Raji (cell line): ENCODE results near the gene DLK1.

Experiments used
- POLR2A ChIP-seq: IDR thresholded peaks from 2 replicates; pipeline ENCODE4 v1.6.1; 2011; ENCODE audit warnings: low read depth, low read length, control low read depth; ENCODE audit not compliant: insufficient read depth

Gene DLK1

DNA sequence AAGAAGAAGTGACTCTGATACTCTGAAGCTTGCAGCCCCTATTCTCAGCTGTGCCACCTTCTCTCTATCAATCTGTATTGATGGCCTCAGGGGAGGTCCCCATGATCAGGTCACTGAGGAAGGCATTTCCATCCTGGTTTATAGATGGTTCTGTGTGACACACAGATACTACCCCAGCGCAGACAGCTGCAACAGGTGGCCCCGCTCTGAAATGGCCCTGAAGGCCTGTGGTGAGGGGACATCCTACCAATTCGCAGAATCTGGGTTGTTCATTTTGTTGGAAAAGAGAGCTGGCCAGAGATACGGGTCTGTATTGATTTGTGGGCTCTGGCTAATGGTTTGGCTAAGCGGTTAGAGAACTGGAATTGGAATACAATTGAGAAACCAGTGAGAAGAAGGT is 21.7 kb downstream of the DLK1 start:
- TF ChIP-seq POLR2A, result no peak

DNA sequence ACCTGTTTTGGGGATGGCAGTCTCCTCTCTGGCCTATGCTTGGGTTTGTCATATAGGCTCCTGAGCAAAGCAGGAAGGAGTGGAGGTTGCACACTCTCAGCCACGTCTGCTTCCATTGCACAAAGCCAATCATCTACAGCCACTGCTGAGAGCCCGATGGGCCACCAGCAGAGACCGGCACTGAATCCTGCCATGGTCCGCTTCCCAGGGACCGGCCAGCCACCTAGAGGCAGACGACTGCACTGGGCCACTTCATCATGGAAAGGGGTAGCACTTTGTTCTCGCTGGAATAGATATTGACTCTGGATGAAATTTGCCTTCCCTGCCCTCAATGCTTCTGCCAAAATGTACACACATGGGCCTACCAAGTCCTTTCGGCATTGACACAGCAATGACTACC is 22.3 kb downstream of the DLK1 start:
- no peak for TF ChIP-seq POLR2A

DNA sequence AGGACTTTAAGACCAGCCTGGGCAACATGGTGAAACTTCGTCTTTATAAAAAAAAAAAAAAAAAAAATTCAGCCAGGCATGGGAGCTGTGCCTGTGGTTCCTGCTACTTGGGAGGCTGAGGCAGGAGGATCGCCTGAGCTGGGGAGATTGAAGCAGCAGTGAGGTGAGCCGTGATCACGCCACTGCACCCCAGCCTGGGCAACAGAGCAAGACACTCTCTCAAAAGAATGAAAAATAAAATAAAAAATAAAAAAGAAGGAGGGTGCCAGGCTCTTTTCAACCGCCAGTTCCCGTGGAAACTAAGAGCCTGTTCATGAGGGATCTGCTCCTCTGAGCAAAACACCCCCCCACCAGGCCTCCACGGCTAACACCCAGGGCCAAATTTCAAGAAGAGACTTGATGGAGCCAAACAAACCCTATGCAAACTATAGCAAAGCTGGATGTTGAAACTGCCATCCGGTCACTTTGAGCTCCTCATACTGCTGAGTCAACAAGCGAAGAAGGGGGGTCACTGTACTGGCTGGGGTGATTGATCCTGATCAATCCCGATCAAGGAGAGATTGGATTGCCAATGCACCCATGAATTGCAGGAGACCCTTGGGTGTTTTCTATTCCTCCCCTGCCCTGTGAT is 23.4 kb downstream of the DLK1 start:
- no peak for TF ChIP-seq POLR2A

DNA sequence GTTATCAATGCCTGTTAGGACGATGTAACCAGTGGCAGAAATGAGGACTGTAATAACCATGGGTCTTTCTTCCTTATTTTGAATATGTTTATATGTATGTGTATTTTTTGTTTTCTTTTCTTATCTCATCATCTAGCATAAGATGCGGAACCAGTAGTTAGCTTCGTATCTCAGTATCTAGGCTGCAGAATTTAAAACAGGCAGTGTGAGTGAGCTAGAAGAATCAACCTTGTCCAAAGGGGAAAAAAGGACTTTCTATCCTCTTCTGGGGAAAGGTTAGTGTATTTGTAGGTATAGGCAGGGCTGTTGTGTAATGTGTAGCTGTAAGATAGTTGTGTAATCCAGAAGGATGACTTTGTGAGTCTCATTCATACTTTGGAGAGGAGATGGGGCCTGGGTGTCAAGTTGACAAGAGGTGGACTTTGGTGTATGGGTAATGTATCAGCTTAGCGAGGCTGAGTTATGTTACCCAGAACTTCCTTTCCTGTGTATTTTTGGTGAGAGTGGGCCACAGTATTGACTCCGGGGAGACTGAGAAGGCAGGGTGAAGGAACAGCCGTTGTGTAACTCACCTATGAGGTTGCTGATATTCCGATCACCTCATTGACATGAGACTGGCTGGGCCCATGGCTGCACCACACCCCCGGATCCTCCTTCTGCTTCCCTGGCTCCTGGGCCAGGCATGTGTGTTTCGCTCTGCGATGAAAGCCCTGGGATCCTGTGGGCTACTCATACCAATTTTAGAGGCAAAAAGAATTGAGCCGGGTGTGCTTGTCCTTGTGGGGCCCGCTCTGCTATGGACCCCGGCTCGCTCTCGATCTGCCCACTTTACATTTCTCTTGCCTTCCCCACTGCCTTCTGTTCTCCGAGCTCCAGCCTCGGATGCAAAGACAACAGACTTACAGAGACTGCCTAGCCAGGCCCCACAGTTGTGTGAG is 24.3 kb downstream of the DLK1 start:
- no peak for TF ChIP-seq POLR2A

DNA sequence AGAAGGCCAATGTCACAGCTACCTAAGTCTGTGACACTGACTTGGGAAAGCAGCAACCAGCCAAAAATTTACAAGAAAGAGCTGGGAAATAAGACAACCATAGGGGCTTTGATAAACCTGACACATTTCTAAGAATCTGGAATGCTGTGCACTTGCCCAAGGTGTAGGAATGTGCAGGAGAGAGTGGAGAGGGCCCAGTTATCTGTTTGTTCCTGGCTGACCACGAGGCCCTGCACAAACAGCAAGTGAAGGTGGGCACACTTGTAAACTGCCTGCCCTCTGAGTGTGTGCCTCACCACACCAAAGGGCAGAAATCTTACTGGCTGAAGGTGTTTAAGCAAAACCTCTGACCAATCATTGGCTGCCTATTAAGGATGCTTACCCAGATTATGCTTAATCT is 27.3 kb downstream of the DLK1 start:
- TF ChIP-seq POLR2A, result no peak

DNA sequence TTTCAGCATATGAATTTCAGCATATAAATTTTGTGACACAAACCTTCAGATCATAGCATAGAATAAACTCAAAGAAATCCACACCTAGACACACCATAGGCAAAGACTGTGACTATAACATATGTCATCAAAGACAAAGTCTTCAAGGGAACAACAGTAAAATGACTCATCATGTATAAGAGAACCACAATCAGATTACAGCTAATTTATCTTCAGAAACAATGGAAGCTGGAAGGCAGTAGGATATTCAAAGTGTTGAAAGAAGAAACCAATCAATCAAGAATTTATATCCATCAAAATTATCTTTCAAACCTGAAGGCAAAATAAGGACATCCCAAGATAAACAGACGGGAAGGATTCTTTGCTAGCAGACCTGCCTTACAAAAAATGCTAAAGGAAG is 29.0 kb downstream of the DLK1 start:
- TF ChIP-seq POLR2A, result no peak

DNA sequence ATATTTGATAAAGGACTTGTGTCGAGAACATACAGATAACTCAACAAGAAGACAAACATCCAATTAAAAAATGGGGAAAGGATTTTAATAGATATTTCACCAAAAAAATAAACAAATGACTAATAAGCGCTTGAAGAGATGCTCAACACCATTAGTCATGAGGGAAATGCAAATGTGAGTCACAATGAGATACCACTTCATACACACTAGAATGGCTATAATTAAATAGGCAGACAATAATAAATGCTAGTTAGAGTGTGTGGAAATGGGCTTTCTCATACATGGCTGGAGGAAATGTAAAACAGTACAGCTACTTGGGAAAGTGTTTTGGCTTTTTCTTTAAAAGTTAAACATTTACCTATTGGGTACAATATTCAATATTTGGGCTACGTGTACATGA is 34.8 kb downstream of the DLK1 start:
- no peak for TF ChIP-seq POLR2A

DNA sequence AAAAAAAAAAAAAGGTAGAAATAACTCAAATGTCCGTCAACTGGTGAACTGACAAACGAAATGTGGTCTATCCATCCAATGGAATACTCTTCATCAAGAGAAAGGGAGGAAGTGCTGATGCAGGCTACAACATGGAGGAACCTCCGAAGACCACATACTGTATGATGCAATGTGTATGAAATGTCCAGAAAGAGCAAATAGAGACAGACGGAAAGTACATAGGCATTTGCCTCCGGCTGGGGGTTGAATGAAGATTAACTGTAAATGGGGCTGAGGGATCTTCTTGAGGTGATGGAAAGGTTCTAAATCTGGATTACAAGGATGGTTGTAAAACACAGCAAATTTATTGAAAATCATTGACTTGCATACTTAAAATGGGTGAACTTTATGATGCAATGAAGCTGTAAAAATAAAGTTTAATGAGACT is 35.4 kb downstream of the DLK1 start:
- no peak for TF ChIP-seq POLR2A

DNA sequence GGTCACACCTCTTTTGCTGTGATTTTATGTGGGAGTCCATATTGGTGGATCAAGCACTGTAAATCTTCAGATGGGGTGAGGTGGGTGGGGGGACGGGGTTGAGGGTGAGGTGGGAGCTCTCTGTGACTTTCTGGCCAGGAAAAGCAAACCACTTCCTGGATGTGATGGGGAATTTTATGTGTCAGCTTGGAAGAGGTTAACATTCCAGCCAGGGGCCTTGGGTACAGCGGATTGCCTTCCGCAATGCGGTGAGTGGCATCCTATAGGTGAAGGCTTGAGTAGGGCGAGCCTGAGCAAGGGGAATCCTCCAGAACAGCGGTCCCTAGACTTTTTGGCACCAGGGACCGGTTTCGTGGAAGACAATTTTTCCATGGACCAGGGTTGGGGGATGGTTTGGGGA is 36.2 kb downstream of the DLK1 start:
- no peak for TF ChIP-seq POLR2A

DNA sequence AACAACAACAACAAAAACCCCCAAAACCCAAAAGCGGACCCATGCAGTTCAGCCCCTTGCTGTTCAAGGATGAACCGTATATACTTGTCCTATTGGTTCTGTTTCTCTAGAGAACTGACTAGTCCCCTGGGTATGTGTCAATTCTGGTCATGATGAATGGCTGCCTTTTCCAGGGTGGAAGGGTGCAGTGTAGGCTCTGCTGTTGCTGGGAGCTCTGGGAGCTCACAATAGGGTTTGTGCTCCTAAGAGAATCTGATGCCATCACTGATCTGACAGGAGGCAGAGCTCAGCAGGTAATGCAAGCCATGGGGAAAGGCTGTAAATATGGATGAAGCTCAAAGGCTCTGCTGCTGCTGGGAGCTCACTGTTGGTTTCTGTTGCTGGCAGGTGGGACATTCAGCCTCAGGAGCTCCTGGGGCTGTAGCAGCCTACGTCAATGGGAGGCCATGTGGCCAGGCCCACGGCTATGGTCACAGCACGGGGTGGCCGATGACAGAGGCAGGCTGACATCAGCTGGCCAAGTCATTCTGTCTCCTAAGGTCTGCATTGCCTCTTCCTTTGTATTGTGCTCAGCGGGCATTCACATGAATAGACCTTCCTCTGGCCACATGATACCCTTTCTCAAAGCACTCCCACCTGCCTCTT is 37.9 kb downstream of the DLK1 start:
- no peak for TF ChIP-seq POLR2A

DNA sequence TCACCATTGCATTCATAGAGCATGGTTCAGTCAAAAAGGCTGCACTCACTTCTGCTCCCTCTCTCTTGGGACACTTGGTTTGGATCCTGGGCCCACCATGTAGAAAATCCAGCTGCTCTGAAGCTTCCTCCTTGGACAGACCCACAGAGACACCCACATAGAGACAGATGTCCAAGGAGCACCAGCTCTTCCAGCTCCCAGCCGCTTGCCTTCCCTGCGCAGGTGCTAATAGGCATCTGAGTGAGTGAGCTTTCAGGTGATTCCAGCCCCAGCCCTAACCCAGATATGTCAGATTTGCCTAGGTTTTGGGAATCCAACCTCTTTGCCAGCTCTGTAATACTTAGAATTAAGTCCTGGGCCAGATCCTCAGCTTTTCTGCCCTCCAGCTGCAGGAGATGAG is 38.6 kb downstream of the DLK1 start:
- no peak for TF ChIP-seq POLR2A

DNA sequence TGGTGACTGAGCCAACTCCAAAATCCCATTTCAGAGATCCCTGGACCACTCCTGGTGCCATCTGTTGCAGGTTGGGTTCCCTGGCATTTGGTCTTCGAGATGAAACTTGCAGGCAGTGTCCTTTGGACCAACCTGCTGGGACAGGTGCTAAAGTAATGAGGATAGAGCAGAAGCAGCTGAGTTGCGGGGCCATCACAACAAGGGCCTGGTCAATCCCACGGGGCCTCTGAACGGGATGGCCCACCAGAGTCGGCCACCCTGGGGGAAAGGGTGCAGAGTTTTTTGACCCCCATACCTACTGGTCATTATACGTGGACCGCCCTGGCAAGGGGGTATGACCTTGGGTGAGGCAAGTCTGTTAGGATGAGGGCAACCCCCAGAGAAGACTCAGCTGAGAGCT is 39.3 kb downstream of the DLK1 start:
- no peak for TF ChIP-seq POLR2A

DNA sequence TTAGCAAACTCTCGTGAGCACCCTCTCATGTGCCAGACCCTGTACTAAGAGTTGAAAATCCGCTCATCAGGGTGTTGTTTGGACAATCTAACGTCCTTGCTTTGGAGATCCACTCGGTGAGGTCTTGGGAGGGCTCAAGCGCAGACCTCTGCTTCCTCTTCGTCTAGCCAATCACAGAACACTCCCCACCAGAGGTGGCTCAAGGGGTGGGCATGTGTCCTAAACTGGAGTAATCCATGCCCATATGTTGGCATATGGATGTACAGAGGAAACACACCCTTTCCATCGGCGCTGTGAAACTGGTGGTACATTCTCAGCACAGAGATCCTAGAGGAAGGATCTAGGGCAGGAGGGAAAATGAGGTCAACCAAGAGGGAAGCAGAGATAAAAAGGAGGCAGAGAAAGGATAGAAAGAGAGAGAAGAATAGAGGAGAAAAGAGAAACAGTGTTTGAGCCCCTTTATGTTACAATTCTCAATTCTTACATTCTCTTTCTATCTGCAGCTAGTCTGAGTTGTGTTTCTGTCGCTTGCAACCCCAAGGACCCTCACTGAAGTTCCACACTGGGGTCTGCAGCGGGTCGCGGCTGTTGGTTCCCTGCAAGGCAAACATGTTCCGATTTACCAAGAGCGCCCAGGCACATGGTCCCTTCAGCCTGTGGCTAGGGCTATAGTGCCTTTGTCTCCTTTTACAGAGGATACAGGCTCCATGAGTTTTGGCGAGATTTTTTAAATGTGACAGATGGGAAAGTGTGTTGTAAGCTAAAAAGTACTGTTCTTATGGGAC is 40.5 kb downstream of the DLK1 start:
- no peak for TF ChIP-seq POLR2A

DNA sequence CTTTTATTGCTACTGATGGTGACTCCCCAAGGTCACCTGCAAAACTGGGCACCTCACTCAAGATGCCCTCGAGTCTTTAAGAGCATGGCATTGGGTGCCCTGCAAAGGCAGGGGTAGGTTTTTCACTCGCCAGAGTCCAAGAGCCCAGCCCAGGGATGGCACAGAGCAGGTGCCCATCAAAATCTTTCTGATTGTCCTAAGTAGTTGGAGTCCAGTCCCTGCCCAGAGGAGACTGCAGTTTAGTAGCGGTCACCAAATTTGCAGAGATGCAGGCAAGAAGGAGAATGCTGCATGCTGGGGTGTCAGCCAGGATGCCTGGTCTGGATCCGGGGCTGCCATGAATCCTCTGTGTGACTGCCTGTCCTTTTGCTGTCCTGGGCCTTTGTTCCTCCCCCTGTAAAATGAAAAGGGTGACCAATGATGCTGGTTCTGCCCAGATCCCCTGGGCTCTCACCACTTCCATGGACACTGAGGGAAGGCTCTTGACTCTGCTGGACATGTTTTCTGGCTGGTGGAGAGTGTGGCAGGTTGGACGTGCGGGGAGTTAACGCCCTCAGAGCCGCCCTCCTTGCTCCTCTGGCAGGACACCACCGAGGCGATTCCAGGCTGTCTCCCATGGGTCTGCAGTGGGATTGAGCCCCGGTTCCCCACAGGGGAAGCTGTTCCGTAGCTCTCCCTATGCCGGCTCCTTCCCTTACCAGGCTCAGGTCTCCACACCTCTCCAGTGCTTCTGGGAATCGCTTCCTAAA is 41.3 kb downstream of the DLK1 start:
- no peak for TF ChIP-seq POLR2A
